ENCODE measurements around the gene L3MBTL4. TPM values are rescaled to one million over a fixed set of nuclear protein-coding genes. Genes with fewer than 3 reads are reported as not detected.

Gene L3MBTL4
- total RNA-seq, 1 experiment from 2014 or later = 2.1 TPM

DNA sequence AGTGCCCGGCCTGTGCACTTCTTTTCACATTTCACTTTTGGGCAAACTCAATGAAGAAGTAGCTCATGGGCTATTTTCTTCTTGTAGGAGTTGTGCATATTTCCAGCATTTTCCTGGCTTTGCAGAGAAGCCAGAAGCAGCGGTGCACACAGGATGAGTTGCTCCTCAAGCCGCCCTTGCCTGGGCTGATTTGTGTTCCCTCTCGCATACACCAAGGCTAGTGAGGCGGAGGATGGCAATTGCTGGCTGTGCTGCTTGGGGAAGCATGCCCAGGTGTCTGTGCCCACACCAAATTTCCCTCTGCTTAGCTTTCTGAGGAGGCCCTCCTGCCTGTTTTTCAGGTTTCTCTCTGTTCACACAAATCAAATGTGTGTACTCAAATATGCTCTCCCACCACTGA, 434.0 kb downstream of the L3MBTL4 start:
- H3K4me3 Mint-ChIP-seq (ENCODE audit: low read depth, unreplicated experiment) = no peak overlapping the region
- BruUV-seq (replicated peaks) = no TSS peak
- intact Hi-C loops (cut with micrococcal nuclease; ENCODE audit: unreplicated experiment) = no loop called here
- peaks cover 2% of the 10 kb centered on the region for H3K9me3 Mint-ChIP-seq (ENCODE audit: low read depth, unreplicated experiment)
- no peak for DNase-seq
- TF ChIP-seq CTCF (IDR thresholded peaks at IDR 0.05; ENCODE audit: unreplicated experiment) = no peak
- no peak overlapping the region for H3K27ac Mint-ChIP-seq (ENCODE audit: unreplicated experiment)
- H3K36me3 Mint-ChIP-seq (ENCODE audit: insufficient read depth, unreplicated experiment) = no peaks in the 10 kb centered on the region
- CTCF ChIA-PET = no interaction called here
- peaks cover 28% of the 10 kb centered on the region for H3K27me3 Mint-ChIP-seq (ENCODE audit: unreplicated experiment)
- H3K4me1 Mint-ChIP-seq (ENCODE audit: low read depth, unreplicated experiment) = no peaks in the 10 kb centered on the region

GRCh38 chr18:5979971-5980457, 434.7 kb downstream of the L3MBTL4 start:
- TF ChIP-seq CTCF (IDR thresholded peaks at IDR 0.05; ENCODE audit: unreplicated experiment) = no peak
- H3K4me1 Mint-ChIP-seq (ENCODE audit: low read depth, unreplicated experiment) = no peaks in the 10 kb centered on the region
- no peak for DNase-seq
- peaks cover 22% of the 10 kb centered on the region for H3K27me3 Mint-ChIP-seq (ENCODE audit: unreplicated experiment)
- CTCF ChIA-PET = no interaction called here
- H3K36me3 Mint-ChIP-seq (ENCODE audit: insufficient read depth, unreplicated experiment) = no peaks in the 10 kb centered on the region
- no peak overlapping the region for H3K27ac Mint-ChIP-seq (ENCODE audit: unreplicated experiment)
- peaks cover 2% of the 10 kb centered on the region for H3K9me3 Mint-ChIP-seq (ENCODE audit: low read depth, unreplicated experiment)
- intact Hi-C loops (cut with micrococcal nuclease; ENCODE audit: unreplicated experiment) = no loop called here
- no TSS peak for BruUV-seq (replicated peaks)
- H3K4me3 Mint-ChIP-seq (ENCODE audit: low read depth, unreplicated experiment) = no peak overlapping the region

DNA sequence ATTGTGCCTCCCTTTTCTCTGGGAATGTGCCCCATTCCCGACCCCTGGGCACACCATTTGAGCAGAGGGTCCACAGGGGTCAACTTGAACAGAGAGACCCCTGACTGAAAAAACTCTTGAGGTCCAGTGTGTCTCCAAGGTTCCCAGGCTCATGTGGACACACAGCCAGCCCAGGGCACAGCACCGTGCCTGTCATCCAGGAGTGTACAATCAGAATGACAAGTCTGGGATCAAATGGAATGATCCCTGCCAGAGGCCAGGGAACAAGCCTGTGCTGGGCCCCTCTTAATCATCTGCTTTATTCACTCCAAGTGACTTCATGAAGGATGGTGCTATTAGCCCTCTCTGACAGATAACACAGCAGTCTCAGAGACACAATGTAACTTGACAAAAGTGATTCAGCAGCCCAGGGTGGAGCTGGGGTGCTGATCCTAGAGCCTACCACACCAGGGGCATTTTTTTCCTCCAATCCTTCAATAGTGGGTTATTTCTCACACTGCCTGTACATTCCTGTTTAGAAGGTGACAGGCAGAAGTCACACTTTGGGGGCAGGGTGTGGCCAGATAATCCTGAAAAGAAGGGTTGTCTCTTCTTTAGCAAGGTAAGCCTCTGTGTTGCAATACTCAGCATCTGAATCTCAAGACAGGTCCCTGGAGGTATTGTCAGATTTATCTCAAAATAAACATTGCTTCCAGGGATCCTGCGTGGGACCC, 435.4 kb downstream of the L3MBTL4 start:
- BruUV-seq (replicated peaks) = no TSS peak
- Mint-ChIP-seq H3K4me1 (ENCODE audit: low read depth, unreplicated experiment) (no peaks in the 10 kb centered on the region), H3K4me3 (ENCODE audit: low read depth, unreplicated experiment) (no peak overlapping the region), H3K27me3 (ENCODE audit: unreplicated experiment) (peaks cover 21% of the 10 kb centered on the region), H3K36me3 (ENCODE audit: insufficient read depth, unreplicated experiment) (no peaks in the 10 kb centered on the region), H3K27ac (ENCODE audit: unreplicated experiment) (no peak overlapping the region), H3K9me3 (ENCODE audit: low read depth, unreplicated experiment) (peaks cover 2% of the 10 kb centered on the region)
- DNase-seq = no peak
- CTCF ChIA-PET = no interaction called here
- intact Hi-C loops (cut with micrococcal nuclease; ENCODE audit: unreplicated experiment) = no loop called here
- no peak for TF ChIP-seq CTCF (IDR thresholded peaks at IDR 0.05; ENCODE audit: unreplicated experiment)

DNA sequence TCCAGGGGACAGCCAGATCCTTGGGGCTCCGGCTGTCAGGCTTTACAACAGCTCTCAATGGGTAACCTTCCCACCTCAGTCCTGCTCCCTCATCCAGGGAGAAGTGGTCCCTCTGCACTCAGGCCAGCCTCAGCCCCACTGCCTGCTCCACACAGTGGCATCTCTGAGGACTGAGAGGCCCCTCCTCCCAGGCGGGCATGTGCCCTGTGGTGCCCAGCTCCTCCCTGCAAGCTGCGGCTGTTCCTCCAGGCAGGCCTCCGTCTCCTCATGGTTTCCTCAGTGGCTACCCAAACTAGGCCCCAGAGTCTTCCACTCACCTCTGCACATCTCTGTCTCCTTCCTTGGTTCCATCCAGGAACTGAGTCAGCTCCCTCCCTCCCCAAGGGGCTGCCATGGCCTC, 437.7 kb downstream of the L3MBTL4 start:
- Mint-ChIP-seq H3K27me3 (ENCODE audit: unreplicated experiment) (peaks cover 21% of the 10 kb centered on the region), H3K4me1 (ENCODE audit: low read depth, unreplicated experiment) (no peaks in the 10 kb centered on the region), H3K27ac (ENCODE audit: unreplicated experiment) (no peak overlapping the region), H3K9me3 (ENCODE audit: low read depth, unreplicated experiment) (peaks cover 2% of the 10 kb centered on the region), H3K36me3 (ENCODE audit: insufficient read depth, unreplicated experiment) (no peaks in the 10 kb centered on the region), H3K4me3 (ENCODE audit: low read depth, unreplicated experiment) (no peak overlapping the region)
- no peak for TF ChIP-seq CTCF (IDR thresholded peaks at IDR 0.05; ENCODE audit: unreplicated experiment)
- no TSS peak for BruUV-seq (replicated peaks)
- no peak for DNase-seq
- intact Hi-C loops (cut with micrococcal nuclease; ENCODE audit: unreplicated experiment) = no loop called here
- CTCF ChIA-PET = no interaction called here

Data from Calu3 (cell line).